Calu3 (cell line): ENCODE measurements around the gene ELF2. TPM values are rescaled to one million over a fixed set of nuclear protein-coding genes. Genes with fewer than 3 reads are reported as not detected.

ENCODE experiments used
- BruUV-seq: library from RNA; stranded (reverse); fragments of 400-500 nt; replicated peaks from 2 replicates; lab custom pipeline; 2021; lab: Mats Ljungman, UMichigan
- CTCF ChIA-PET: fragments of 300-600 bp; sonication (Branson Sonifier 250); formaldehyde crosslinking; loops from one replicate; lab custom pipeline; 2022; ENCODE audit warnings: antibody characterized with exemption; lab: Charles Lee
- DNase-seq: peaks from one replicate; pipeline ENCODE4 v3.0.0; 2022
- H3K27ac Mint-ChIP-seq: one replicate; pipeline ENCODE4 v1.8.0; 2022; ENCODE audit warnings: mixed read lengths; ENCODE audit not compliant: unreplicated experiment
- H3K27me3 Mint-ChIP-seq: one replicate; pipeline ENCODE4 v1.8.0; 2022; ENCODE audit warnings: mixed read lengths; ENCODE audit not compliant: unreplicated experiment
- H3K36me3 Mint-ChIP-seq: one replicate; pipeline ENCODE4 v1.8.0; 2022; ENCODE audit warnings: mild to moderate bottlenecking, moderate library complexity, mixed read lengths; ENCODE audit not compliant: insufficient read depth, unreplicated experiment
- H3K4me1 Mint-ChIP-seq: one replicate; pipeline ENCODE4 v1.8.0; 2022; ENCODE audit warnings: mild to moderate bottlenecking, low read depth, mixed read lengths; ENCODE audit not compliant: unreplicated experiment
- H3K4me3 Mint-ChIP-seq: one replicate; pipeline ENCODE4 v1.8.0; 2022; ENCODE audit warnings: mild to moderate bottlenecking, low read depth, moderate library complexity, mixed read lengths; ENCODE audit not compliant: unreplicated experiment
- H3K9me3 Mint-ChIP-seq: one replicate; pipeline ENCODE4 v1.8.0; 2022; ENCODE audit warnings: low read depth, mixed read lengths; ENCODE audit not compliant: unreplicated experiment
- intact Hi-C: fragments of 100-400 bp; cut with micrococcal nuclease; formaldehyde crosslinking; loops from one replicate; pipeline ENCODE4 v1.10.0; 2022; ENCODE audit not compliant: unreplicated experiment
- total RNA-seq: library from RNA; stranded (reverse); gene quantifications from 2 replicates; pipeline ENCODE4 v1.2.3, GENCODE V29; 2022
- TF ChIP-seq, protein P1 (sequence below): fragments of 200-600 bp; IDR thresholded peaks from one replicate; pipeline ENCODE4 v1.8.0; 2022; ENCODE audit warnings: antibody characterized with exemption; ENCODE audit not compliant: unreplicated experiment

Gene ELF2
- total RNA-seq, 1 experiment from 2014 or later = 27.8 TPM

GRCh38 chr4:139015948-139016471, 161.0 kb downstream of the ELF2 start:
- peaks cover 41% of the 10 kb centered on the region for H3K36me3 Mint-ChIP-seq
- TF ChIP-seq, protein P1, sequence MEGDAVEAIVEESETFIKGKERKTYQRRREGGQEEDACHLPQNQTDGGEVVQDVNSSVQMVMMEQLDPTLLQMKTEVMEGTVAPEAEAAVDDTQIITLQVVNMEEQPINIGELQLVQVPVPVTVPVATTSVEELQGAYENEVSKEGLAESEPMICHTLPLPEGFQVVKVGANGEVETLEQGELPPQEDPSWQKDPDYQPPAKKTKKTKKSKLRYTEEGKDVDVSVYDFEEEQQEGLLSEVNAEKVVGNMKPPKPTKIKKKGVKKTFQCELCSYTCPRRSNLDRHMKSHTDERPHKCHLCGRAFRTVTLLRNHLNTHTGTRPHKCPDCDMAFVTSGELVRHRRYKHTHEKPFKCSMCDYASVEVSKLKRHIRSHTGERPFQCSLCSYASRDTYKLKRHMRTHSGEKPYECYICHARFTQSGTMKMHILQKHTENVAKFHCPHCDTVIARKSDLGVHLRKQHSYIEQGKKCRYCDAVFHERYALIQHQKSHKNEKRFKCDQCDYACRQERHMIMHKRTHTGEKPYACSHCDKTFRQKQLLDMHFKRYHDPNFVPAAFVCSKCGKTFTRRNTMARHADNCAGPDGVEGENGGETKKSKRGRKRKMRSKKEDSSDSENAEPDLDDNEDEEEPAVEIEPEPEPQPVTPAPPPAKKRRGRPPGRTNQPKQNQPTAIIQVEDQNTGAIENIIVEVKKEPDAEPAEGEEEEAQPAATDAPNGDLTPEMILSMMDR = no peak
- H3K4me3 Mint-ChIP-seq = peak overlapping the region; percentile 40
- peaks cover 48% of the 10 kb centered on the region for H3K4me1 Mint-ChIP-seq
- H3K9me3 Mint-ChIP-seq = peaks cover 2% of the 10 kb centered on the region
- intact Hi-C loops = no loop called here
- no peaks in the 10 kb centered on the region for H3K27me3 Mint-ChIP-seq
- CTCF ChIA-PET = interaction anchor here (2.3 kb wide), 1 partner anchor 15 kb away, joined by 11 read pairs; no protein-coding TSS in a partner anchor
- H3K27ac Mint-ChIP-seq = peak overlapping the region; percentile 81
- BruUV-seq = no TSS peak
- no peak for DNase-seq

- Mint-ChIP-seq H3K36me3 (peaks cover 38% of the 10 kb centered on the region), H3K27ac (peak within 1 kb of the TSS; percentile 81), H3K4me1 (peaks cover 48% of the 10 kb centered on the region), H3K9me3 (peaks cover 2% of the 10 kb centered on the region), H3K4me3 (peak within 1 kb of the TSS; percentile 40), H3K27me3 (no peaks in the 10 kb centered on the region)
- CTCF ChIA-PET = interaction anchor here (1.0 to 2.3 kb wide), 2 partner anchors 15 to 67 kb away, joined by 4 to 11 read pairs; no protein-coding TSS in a partner anchor
- intact Hi-C loops = no loop called here
- no TSS peak for BruUV-seq
- peak; percentile 87 for DNase-seq
- TF ChIP-seq, protein P1 = no peak
These were observed 161.6 kb downstream of the ELF2 start, which contains the start of gene NOCT for GRCh38 chr4:139015269-139015947. TSS of gene NOCT (plus strand) at chr4:139015781. CDS start at chr4:139015982, 201 bp downstream.

DNA sequence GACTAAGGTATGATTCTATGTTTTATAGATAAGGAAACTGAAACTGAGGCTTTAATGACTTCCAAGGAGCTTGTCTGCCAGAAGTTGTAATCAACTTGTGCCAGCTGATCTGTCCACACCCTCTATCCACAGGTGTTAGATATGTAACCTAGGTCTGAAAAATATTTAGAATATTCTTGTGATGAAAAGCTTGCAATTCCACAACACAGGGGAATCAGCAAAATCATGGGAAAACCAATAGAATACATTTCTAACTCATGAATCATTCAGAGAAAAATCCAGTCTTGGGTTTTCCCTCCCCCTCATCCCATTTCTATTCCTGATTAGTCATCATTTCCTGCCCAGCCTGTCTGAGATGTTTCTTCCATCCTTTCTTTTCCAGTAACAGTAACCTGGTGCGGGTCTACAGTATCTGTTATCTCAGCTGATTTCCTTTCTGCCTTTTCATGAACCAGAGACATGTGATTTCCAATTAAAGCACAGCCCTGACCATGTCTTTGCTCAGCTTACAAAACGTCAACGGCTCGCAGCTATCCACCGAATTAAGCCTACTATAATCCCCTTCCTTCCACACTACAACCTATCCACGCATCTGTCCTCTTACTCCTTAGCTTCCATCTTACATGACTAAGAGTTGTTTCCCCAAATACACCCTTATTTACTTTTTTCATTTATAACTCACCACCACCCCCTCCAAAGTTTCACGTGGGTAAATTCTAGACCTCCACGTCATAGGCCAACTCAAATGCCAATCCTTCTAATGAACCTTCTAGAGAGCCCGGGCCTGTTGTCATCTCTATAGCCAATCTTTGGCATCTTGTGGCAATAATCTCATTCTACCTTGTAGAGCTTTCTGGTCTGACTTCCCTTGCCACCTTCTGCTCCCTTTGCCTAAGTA, 162.4 kb downstream of the ELF2 start:
- TSS peak; percentile 93 for BruUV-seq
- Mint-ChIP-seq H3K4me3 (peak overlapping the region; percentile 40), H3K9me3 (peaks cover 2% of the 10 kb centered on the region), H3K27me3 (no peaks in the 10 kb centered on the region), H3K27ac (peak overlapping the region; percentile 81), H3K4me1 (peaks cover 41% of the 10 kb centered on the region), H3K36me3 (peaks cover 33% of the 10 kb centered on the region)
- TF ChIP-seq, protein P1 = no peak
- intact Hi-C loops = no loop called here
- CTCF ChIA-PET = interaction anchor here (0.7 to 2.3 kb wide), 4 partner anchors 12 to 97 kb away, joined by 3 to 11 read pairs (median 4); no protein-coding TSS in a partner anchor
- peak; percentile 41 for DNase-seq

GRCh38 chr4:139011225-139011950, 165.6 kb downstream of the ELF2 start:
- no TSS peak for BruUV-seq
- peaks cover 30% of the 10 kb centered on the region for H3K4me1 Mint-ChIP-seq
- H3K27ac Mint-ChIP-seq = no peak overlapping the region
- peaks cover 2% of the 10 kb centered on the region for H3K9me3 Mint-ChIP-seq
- intact Hi-C loops = no loop called here
- TF ChIP-seq, protein P1 = no peak
- H3K4me3 Mint-ChIP-seq = no peak overlapping the region
- DNase-seq = no peak
- H3K27me3 Mint-ChIP-seq = no peaks in the 10 kb centered on the region
- CTCF ChIA-PET = no interaction called here
- H3K36me3 Mint-ChIP-seq = peaks cover 27% of the 10 kb centered on the region
